ENCODE results near the gene HMGXB4. TPM values are rescaled to one million over a fixed set of nuclear protein-coding genes. Genes with fewer than 3 reads are reported as not detected.

Gene HMGXB4
- total RNA-seq, 2 donors from 2014 or later, result 18.6 to 23.9 TPM

GRCh38 chr22:35332278-35332677 is 75.0 kb downstream of the HMGXB4 start:
- no peak for TF ChIP-seq CTCF (IDR thresholded peaks at IDR 0.05)
- no peaks in the 10 kb centered on the region for H3K4me1 ChIP-seq
- H3K27ac ChIP-seq, result no peak overlapping the region
- H3K9me3 ChIP-seq, result no peaks in the 10 kb centered on the region
- peaks cover 14% of the 10 kb centered on the region for H3K36me3 ChIP-seq
- DNase-seq, result no peak
- no peak overlapping the region for H3K9ac ChIP-seq (ENCODE audit: low read depth in 2 of 2, low read length in 2 of 2)
- intact Hi-C loops (cut with DNase I), result no loop called here
- H3K27me3 ChIP-seq, result no peaks in the 10 kb centered on the region
- H3K4me3 ChIP-seq, result no peak overlapping the region

- Histone ChIP-seq H3K4me3 (no peak overlapping the region), H3K9ac (ENCODE audit: low read depth in 2 of 2, low read length in 2 of 2) (no peak overlapping the region), H3K9me3 (no peaks in the 10 kb centered on the region), H3K27ac (no peak overlapping the region), H3K4me1 (no peaks in the 10 kb centered on the region), H3K36me3 (peaks cover 14% of the 10 kb centered on the region), H3K27me3 (no peaks in the 10 kb centered on the region)
- intact Hi-C loops (cut with DNase I), result no loop called here
- no peak for DNase-seq
- no peak for TF ChIP-seq CTCF (IDR thresholded peaks at IDR 0.05)
Measured at GRCh38 chr22:35333220-35333619, 75.9 kb downstream of the HMGXB4 start.

GRCh38 chr22:35334004-35334403 is 76.7 kb downstream of the HMGXB4 start:
- H3K9ac ChIP-seq (ENCODE audit: low read depth in 2 of 2, low read length in 2 of 2), result no peak overlapping the region
- H3K4me1 ChIP-seq, result no peaks in the 10 kb centered on the region
- intact Hi-C loops (cut with DNase I), result no loop called here
- H3K36me3 ChIP-seq, result peaks cover 14% of the 10 kb centered on the region
- H3K9me3 ChIP-seq, result no peaks in the 10 kb centered on the region
- no peak for DNase-seq
- no peak overlapping the region for H3K27ac ChIP-seq
- no peak for TF ChIP-seq CTCF (IDR thresholded peaks at IDR 0.05)
- no peaks in the 10 kb centered on the region for H3K27me3 ChIP-seq
- no peak overlapping the region for H3K4me3 ChIP-seq

- no peak for TF ChIP-seq CTCF (IDR thresholded peaks at IDR 0.05)
- Histone ChIP-seq H3K9me3 (no peaks in the 10 kb centered on the region), H3K4me3 (no peak overlapping the region), H3K27me3 (no peaks in the 10 kb centered on the region), H3K9ac (ENCODE audit: low read depth in 2 of 2, low read length in 2 of 2) (no peak overlapping the region), H3K27ac (no peak overlapping the region), H3K4me1 (no peaks in the 10 kb centered on the region), H3K36me3 (peaks cover 14% of the 10 kb centered on the region)
- no peak for DNase-seq
- intact Hi-C loops (cut with DNase I), result no loop called here
Measured at GRCh38 chr22:35335468-35335867, 78.2 kb downstream of the HMGXB4 start.

GRCh38 chr22:35335936-35336781 is 78.9 kb downstream of the HMGXB4 start:
- intact Hi-C loops (cut with DNase I), result no loop called here
- TF ChIP-seq CTCF (IDR thresholded peaks at IDR 0.05), result no peak
- DNase-seq, result no peak

More at GRCh38 chr22:35335936-35336781, 78.9 kb downstream of the HMGXB4 start:
- Histone ChIP-seq H3K27ac (no peak overlapping the region), H3K36me3 (peaks cover 14% of the 10 kb centered on the region), H3K9me3 (no peaks in the 10 kb centered on the region), H3K9ac (ENCODE audit: low read depth in 2 of 2, low read length in 2 of 2) (no peak overlapping the region), H3K4me3 (no peak overlapping the region), H3K4me1 (no peaks in the 10 kb centered on the region), H3K27me3 (no peaks in the 10 kb centered on the region)

All from colonic mucosa (tissue), 4 donors.